Right lobe of liver (tissue), 4 donors: ENCODE results near the gene RAB26.
"Not testable (repeated sequence)": the region's sequence is repeated elsewhere in the genome, so short reads cannot be mapped to it uniquely, and the experiment has no call there.

Experiments used
- POLR2A ChIP-seq: fragments of 450-650 bp; IDR thresholded peaks from one replicate; pipeline ENCODE4 v1.6.1; 2017; ENCODE audit warnings: antibody characterized with exemption, mild to moderate bottlenecking
- TF ChIP-seq, protein P1 (sequence below), 4 donors: fragments of 200-600 bp in 3 of 4; fragments of 450-650 bp in 1 of 4; IDR thresholded peaks; one replicate each; pipeline versions ENCODE4 v1.5.1 to v1.8.0; 2016 to 2022; ENCODE audit warnings: antibody characterized with exemption in 4 of 4, mild to moderate bottlenecking in 2 of 4
- donor health status: DM: no; HTN: no; CAD: no.
- donor health status: DM: no; HTN: no; CAD: no.
- donor health status: DM: no; HTN: yes; CAD: no.

DNA sequence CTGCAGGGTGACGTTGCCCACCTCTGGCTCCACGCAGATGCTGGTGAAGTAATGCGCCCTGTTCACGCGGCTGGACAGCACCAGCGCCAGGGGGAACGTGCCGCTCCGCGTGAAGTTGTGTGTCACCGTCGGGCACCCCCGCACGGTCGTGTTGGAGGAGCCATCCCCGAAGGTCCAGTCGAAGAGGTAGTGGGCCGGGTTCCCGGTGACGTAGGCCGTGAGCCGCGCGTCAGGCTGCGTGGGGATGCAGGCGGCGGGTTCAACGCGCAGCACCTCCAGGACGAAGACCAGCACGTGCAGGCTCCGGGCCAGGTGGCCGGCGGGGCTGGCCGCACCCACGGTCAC lies 37.4 kb upstream of the RAB26 start:
- TF ChIP-seq, protein P1, sequence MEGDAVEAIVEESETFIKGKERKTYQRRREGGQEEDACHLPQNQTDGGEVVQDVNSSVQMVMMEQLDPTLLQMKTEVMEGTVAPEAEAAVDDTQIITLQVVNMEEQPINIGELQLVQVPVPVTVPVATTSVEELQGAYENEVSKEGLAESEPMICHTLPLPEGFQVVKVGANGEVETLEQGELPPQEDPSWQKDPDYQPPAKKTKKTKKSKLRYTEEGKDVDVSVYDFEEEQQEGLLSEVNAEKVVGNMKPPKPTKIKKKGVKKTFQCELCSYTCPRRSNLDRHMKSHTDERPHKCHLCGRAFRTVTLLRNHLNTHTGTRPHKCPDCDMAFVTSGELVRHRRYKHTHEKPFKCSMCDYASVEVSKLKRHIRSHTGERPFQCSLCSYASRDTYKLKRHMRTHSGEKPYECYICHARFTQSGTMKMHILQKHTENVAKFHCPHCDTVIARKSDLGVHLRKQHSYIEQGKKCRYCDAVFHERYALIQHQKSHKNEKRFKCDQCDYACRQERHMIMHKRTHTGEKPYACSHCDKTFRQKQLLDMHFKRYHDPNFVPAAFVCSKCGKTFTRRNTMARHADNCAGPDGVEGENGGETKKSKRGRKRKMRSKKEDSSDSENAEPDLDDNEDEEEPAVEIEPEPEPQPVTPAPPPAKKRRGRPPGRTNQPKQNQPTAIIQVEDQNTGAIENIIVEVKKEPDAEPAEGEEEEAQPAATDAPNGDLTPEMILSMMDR (IDR thresholded peaks at IDR 0.05) = not testable (repeated sequence)
- not testable (repeated sequence) for TF ChIP-seq POLR2A
